Measurements from ENCODE around the gene LRRC41.

The LRRC41 gene

DNA sequence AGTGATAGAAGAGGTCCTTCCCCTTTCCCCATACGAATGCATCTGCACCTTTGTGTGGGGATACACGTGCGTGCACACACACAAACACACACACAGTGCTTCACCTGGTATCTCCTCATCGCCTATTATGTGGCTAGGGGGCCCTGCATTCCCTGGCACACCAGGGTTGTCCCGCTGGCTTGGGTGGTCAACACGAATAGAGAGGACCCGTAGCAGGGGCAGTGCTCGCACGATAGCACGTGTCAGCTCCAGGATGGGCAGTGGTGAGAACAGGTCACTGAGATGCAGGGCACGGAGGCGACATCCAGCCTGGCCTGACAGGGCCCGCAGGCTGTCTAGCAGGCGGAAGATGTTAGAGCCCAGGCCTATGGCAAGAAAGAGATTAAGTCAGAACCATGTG is 22.4 kb downstream of the LRRC41 start:
- Histone ChIP-seq H3K36me3 (ENCODE audit: control insufficient read depth, insufficient read depth, low read length, severe bottlenecking) (peaks cover 68% of the 10 kb centered on the region), H3K27me3 (replicated peaks; ENCODE audit: control insufficient read depth, insufficient read depth, low read length) (no peaks in the 10 kb centered on the region), H3K9ac (ENCODE audit: low read length) (no peak overlapping the region), H3K4me1 (ENCODE audit: control insufficient read depth, insufficient read depth, low read length) (peaks cover 24% of the 10 kb centered on the region), H3K4me3 (ENCODE audit: low read length) (no peak overlapping the region), H3K9me3 (ENCODE audit: control insufficient read depth, low read length) (no peaks in the 10 kb centered on the region)
- DNase-seq (ENCODE audit: low read depth) = no peak

DNA sequence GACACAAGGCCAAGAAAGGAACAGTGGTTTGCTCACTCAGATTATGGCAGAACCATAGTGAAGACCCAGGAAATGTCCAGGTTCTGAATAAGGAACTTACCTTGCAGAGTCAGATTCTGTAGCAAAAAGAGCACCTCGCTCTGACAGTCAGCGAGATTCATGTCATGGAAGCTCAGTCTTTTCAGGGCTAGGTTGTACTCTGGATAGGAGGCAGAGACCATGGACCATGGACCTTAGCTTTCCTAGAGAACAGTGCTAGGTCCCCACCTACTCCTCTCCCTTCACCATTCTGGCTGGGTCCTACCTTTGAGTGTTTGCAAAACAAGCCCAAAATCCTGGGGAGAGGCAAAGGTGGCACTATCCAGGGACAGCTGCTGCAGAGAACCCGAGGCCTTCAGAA is 23.3 kb downstream of the LRRC41 start:
- Histone ChIP-seq H3K27me3 (replicated peaks; ENCODE audit: control insufficient read depth, insufficient read depth, low read length) (no peaks in the 10 kb centered on the region), H3K9me3 (ENCODE audit: control insufficient read depth, low read length) (no peaks in the 10 kb centered on the region), H3K4me3 (ENCODE audit: low read length) (no peak overlapping the region), H3K36me3 (ENCODE audit: control insufficient read depth, insufficient read depth, low read length, severe bottlenecking) (peaks cover 59% of the 10 kb centered on the region), H3K9ac (ENCODE audit: low read length) (no peak overlapping the region), H3K4me1 (ENCODE audit: control insufficient read depth, insufficient read depth, low read length) (peaks cover 22% of the 10 kb centered on the region)
- DNase-seq (ENCODE audit: low read depth) = no peak

DNA sequence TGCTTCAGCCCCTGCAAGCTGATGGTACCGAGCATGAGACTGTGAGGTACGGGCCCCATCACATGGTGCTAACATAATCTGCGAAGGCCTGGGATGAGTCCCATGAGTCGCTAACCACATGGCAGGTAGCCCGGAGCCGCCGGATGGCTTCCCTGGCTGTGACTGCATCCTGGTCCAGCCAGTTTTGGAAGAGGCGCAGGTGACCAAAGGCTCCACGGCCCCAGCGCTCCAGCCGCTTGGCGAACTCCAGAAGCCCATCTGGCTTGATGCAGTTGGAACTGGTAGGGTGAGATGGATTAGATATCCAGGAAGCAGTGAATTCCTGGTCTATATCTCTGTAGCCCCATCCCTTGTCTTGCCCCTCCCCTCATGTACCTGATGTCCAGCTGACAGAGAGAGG is 24.6 kb downstream of the LRRC41 start:
- Histone ChIP-seq H3K4me3 (ENCODE audit: low read length) (no peak overlapping the region), H3K4me1 (ENCODE audit: control insufficient read depth, insufficient read depth, low read length) (peaks cover 13% of the 10 kb centered on the region), H3K36me3 (ENCODE audit: control insufficient read depth, insufficient read depth, low read length, severe bottlenecking) (peaks cover 47% of the 10 kb centered on the region), H3K9me3 (ENCODE audit: control insufficient read depth, low read length) (no peaks in the 10 kb centered on the region), H3K27me3 (replicated peaks; ENCODE audit: control insufficient read depth, insufficient read depth, low read length) (no peaks in the 10 kb centered on the region), H3K9ac (ENCODE audit: low read length) (no peak overlapping the region)
- no peak for DNase-seq (ENCODE audit: low read depth)

DNA sequence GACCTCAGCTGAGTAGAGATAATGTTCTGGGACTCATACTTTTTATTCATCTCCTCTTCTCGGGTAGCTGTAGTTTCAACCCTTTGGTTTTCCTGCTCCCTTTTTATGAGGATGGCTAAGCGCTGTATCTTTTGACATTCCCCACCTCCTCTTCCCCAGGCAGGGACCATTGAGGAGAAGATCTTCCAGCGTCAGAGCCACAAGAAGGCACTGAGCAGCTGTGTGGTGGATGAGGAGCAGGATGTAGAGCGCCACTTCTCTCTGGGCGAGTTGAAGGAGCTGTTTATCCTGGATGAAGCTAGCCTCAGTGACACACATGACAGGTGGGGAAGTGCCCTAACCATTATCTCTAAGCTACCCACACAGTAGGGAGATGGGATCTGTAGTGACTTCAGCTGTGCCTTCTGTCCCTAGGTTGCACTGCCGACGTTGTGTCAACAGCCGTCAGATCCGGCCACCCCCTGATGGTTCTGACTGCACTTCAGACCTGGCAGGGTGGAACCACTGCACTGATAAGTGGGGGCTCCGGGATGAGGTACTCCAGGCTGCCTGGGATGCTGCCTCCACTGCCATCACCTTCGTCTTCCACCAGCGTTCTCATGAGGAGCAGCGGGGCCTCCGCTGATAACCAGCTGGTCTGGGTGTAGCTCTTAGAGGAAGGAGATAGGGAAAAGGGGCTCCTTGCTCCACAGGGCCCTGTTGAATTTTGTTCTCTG is 25.6 kb downstream of the LRRC41 start:
- no peaks in the 10 kb centered on the region for H3K9me3 ChIP-seq (ENCODE audit: control insufficient read depth, low read length)
- no peak overlapping the region for H3K4me3 ChIP-seq (ENCODE audit: low read length)
- no peak for DNase-seq (ENCODE audit: low read depth)
- no peaks in the 10 kb centered on the region for H3K27me3 ChIP-seq (replicated peaks; ENCODE audit: control insufficient read depth, insufficient read depth, low read length)
- H3K4me1 ChIP-seq (ENCODE audit: control insufficient read depth, insufficient read depth, low read length) = peaks cover 9% of the 10 kb centered on the region
- H3K9ac ChIP-seq (ENCODE audit: low read length) = no peak overlapping the region
- H3K36me3 ChIP-seq (ENCODE audit: control insufficient read depth, insufficient read depth, low read length, severe bottlenecking) = peaks cover 38% of the 10 kb centered on the region

DNA sequence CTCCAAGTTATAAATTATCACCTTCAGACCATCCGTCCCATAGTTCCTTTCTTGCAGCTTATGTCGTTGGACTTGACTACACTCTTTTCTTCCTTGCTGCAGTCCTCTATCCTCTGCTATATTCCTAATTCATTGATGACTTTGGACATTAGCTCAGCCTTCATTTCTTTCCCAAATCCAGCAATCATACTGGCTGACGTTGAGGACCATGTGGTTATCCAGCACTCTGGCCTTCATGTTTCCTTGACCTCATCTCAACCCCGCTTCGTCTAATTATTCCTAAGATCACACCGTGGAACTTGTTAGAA is 28.4 kb downstream of the LRRC41 start:
- Histone ChIP-seq H3K9me3 (ENCODE audit: control insufficient read depth, low read length) (no peaks in the 10 kb centered on the region), H3K4me3 (ENCODE audit: low read length) (no peak overlapping the region), H3K36me3 (ENCODE audit: control insufficient read depth, insufficient read depth, low read length, severe bottlenecking) (peaks cover 23% of the 10 kb centered on the region), H3K27me3 (replicated peaks; ENCODE audit: control insufficient read depth, insufficient read depth, low read length) (no peaks in the 10 kb centered on the region), H3K4me1 (ENCODE audit: control insufficient read depth, insufficient read depth, low read length) (no peaks in the 10 kb centered on the region), H3K9ac (ENCODE audit: low read length) (no peak overlapping the region)
- DNase-seq (ENCODE audit: low read depth) = no peak

DNA sequence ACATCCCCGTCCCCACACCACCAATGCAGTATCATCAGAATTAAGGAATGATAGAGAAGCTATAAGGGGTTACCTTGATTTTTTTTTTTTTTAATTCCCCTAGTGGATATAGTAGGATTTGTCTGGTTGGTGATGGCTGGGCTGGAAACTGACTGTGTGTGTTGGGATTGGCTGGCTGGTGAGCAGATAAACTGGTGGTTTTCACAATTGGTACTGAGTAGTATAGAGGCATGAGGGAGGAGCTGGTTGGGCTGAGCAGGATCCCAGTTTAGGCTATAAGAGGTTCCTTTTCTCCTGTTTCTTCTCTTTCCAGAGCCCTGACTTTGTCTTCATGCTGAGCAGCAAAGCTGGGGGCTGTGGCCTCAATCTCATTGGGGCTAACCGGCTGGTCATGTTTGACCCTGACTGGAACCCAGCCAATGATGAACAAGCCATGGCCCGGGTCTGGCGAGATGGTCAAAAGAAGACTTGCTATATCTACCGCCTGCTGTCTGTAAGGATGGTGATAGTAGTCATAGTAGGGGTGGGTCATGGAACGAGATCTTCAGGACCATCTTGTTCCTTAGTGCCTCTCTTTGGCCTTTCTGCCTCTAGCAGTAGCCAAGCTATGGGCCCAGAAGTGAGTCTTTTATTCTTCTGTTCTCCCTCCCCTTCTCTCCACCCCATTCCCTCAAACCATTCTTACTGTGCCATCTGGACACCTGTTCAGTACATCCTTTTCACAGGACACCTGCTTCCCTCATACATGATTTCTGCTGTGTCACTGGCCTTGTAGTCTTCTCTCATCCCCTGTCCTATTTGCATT is 29.0 kb downstream of the LRRC41 start:
- Histone ChIP-seq H3K9ac (ENCODE audit: low read length) (no peak overlapping the region), H3K36me3 (ENCODE audit: control insufficient read depth, insufficient read depth, low read length, severe bottlenecking) (peaks cover 17% of the 10 kb centered on the region), H3K4me1 (ENCODE audit: control insufficient read depth, insufficient read depth, low read length) (no peaks in the 10 kb centered on the region), H3K27me3 (replicated peaks; ENCODE audit: control insufficient read depth, insufficient read depth, low read length) (no peaks in the 10 kb centered on the region), H3K4me3 (ENCODE audit: low read length) (no peak overlapping the region), H3K9me3 (ENCODE audit: control insufficient read depth, low read length) (no peaks in the 10 kb centered on the region)
- DNase-seq (ENCODE audit: low read depth) = no peak

DNA sequence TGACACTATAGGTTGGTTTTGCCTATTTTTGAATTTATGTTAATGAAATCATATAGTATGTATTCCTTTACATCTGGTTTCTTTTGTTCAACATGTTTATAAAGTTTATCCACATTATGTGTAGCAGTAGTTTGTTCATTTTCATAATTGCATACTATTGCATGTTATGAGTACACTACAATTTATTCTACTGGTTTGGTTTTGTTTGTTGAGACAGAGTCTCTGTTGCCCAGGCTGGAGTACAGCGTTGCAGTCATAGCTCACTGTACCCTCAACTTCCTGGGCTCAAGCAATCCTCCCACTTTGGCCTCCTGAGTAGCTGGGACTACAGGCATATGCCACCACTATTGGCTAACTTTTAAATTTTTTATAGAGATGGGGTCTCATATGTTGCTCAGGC is 34.8 kb downstream of the LRRC41 start:
- H3K4me3 ChIP-seq (ENCODE audit: low read length) = no peak overlapping the region
- DNase-seq (ENCODE audit: low read depth) = no peak
- H3K9me3 ChIP-seq (ENCODE audit: control insufficient read depth, low read length) = no peaks in the 10 kb centered on the region
- no peaks in the 10 kb centered on the region for H3K27me3 ChIP-seq (replicated peaks; ENCODE audit: control insufficient read depth, insufficient read depth, low read length)
- H3K4me1 ChIP-seq (ENCODE audit: control insufficient read depth, insufficient read depth, low read length) = no peaks in the 10 kb centered on the region
- no peaks in the 10 kb centered on the region for H3K36me3 ChIP-seq (ENCODE audit: control insufficient read depth, insufficient read depth, low read length, severe bottlenecking)
- no peak overlapping the region for H3K9ac ChIP-seq (ENCODE audit: low read length)

DNA sequence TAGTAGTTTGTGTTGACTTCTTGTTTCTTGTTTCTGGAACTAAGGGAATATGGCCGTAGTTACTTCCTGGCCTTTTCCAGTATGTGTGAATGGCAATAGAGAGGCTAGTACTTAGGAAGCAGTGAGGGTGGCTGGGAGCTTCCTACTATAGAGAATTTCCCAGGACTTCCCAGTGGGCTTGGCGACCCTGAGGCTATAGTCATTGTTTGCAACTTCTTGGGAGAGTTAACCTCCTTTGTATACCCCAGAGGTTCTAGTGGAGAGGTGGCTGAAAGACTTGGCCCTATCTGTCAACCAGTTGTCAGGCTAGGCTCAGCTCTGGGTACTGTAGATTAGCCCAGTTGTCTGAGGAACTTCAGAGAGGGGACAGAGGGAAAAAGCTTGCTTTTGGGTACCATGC is 40.3 kb downstream of the LRRC41 start:
- H3K4me3 ChIP-seq (ENCODE audit: low read length) = no peak overlapping the region
- no peak overlapping the region for H3K9ac ChIP-seq (ENCODE audit: low read length)
- no peaks in the 10 kb centered on the region for H3K36me3 ChIP-seq (ENCODE audit: control insufficient read depth, insufficient read depth, low read length, severe bottlenecking)
- H3K9me3 ChIP-seq (ENCODE audit: control insufficient read depth, low read length) = no peaks in the 10 kb centered on the region
- no peaks in the 10 kb centered on the region for H3K4me1 ChIP-seq (ENCODE audit: control insufficient read depth, insufficient read depth, low read length)
- no peak for DNase-seq (ENCODE audit: low read depth)
- no peaks in the 10 kb centered on the region for H3K27me3 ChIP-seq (replicated peaks; ENCODE audit: control insufficient read depth, insufficient read depth, low read length)

DNA sequence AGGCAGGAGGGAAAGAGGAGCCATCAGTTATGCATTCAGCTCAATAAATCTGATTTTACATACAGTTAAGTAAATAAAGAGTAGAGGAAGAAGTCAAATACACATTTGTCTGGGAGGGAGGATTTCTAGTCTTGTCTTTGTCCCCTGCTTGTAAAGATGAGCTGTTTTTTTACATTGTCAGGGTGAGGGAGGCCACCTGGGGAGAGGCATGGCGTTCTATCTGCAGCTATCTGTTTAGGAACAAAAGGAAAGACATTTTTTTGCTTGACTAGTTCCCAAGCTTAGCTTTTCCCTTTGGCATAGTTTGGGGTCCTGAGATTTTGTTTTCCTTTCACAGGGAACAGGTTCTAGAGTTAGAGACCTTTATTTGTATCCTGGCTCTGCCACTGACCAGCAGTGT is 40.9 kb downstream of the LRRC41 start:
- Histone ChIP-seq H3K27me3 (replicated peaks; ENCODE audit: control insufficient read depth, insufficient read depth, low read length) (no peaks in the 10 kb centered on the region), H3K36me3 (ENCODE audit: control insufficient read depth, insufficient read depth, low read length, severe bottlenecking) (no peaks in the 10 kb centered on the region), H3K4me3 (ENCODE audit: low read length) (no peak overlapping the region), H3K9me3 (ENCODE audit: control insufficient read depth, low read length) (no peaks in the 10 kb centered on the region), H3K4me1 (ENCODE audit: control insufficient read depth, insufficient read depth, low read length) (no peaks in the 10 kb centered on the region), H3K9ac (ENCODE audit: low read length) (no peak overlapping the region)
- DNase-seq (ENCODE audit: low read depth) = no peak

DNA sequence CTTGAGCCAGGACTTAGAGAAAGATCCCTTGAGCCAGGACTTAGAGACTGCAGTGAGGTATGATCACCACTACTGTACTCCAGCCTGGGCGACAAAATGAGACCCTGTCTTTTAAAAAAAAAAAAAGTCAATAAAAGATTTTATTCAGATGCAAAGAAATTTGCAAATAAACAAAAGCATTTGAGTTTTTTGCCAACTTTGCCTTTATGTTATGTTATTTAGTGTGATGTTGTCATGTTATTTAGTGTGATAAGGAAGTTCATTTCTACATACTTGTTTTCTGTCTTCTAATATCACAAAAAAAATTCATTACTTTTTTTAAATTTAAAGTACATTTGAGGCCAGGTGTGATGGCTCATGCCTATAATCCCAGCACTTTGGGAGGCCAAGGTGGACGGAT is 46.9 kb downstream of the LRRC41 start:
- no peak overlapping the region for H3K9ac ChIP-seq (ENCODE audit: low read length)
- H3K4me1 ChIP-seq (ENCODE audit: control insufficient read depth, insufficient read depth, low read length) = no peaks in the 10 kb centered on the region
- no peaks in the 10 kb centered on the region for H3K27me3 ChIP-seq (replicated peaks; ENCODE audit: control insufficient read depth, insufficient read depth, low read length)
- DNase-seq (ENCODE audit: low read depth) = no peak
- H3K36me3 ChIP-seq (ENCODE audit: control insufficient read depth, insufficient read depth, low read length, severe bottlenecking) = no peaks in the 10 kb centered on the region
- H3K4me3 ChIP-seq (ENCODE audit: low read length) = no peak overlapping the region
- no peaks in the 10 kb centered on the region for H3K9me3 ChIP-seq (ENCODE audit: control insufficient read depth, low read length)

DNA sequence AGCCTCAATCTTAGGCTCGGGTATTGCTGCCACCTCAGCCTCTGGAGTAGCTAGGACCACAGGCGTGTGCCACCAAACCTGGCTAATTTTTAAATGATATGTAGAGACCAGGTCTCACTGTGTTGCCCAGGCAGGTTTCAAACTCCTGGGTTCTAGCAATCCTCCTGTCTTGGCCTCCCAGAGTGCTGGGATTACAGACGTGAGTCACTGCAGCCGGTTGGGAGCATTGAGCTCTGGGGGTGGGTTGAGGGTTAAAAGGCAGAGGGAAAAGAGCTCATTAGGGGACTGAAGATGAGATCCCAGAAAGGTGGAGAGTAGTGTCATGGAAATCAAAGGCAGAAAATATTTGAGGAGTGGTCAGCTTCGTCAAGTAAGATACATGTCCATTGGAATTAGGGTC is 48.7 kb downstream of the LRRC41 start:
- Histone ChIP-seq H3K4me1 (ENCODE audit: control insufficient read depth, insufficient read depth, low read length) (no peaks in the 10 kb centered on the region), H3K9ac (ENCODE audit: low read length) (no peak overlapping the region), H3K9me3 (ENCODE audit: control insufficient read depth, low read length) (no peaks in the 10 kb centered on the region), H3K27me3 (replicated peaks; ENCODE audit: control insufficient read depth, insufficient read depth, low read length) (no peaks in the 10 kb centered on the region), H3K4me3 (ENCODE audit: low read length) (no peak overlapping the region), H3K36me3 (ENCODE audit: control insufficient read depth, insufficient read depth, low read length, severe bottlenecking) (no peaks in the 10 kb centered on the region)
- DNase-seq (ENCODE audit: low read depth) = no peak

Measured in adipocyte (in vitro differentiated cells).